GM12878 (cell line): Measurements from ENCODE around the gene PLEKHM3. TPM values are rescaled to one million over a fixed set of nuclear protein-coding genes. Genes with fewer than 3 reads are reported as not detected.
A peak's percentile ranks its signal among the peaks of the same experiment; 100 is the strongest.

Source experiments
- BMI1 ChIP-seq: fragments of 450-650 bp; IDR thresholded peaks from 2 replicates; pipeline ENCODE4 v1.6.1; 2016; ENCODE audit warnings: mild to moderate bottlenecking, moderate library complexity, borderline replicate concordance
- CEBPB ChIP-seq, 2 experiments: fragments of 150-350 bp in 1 of 2; IDR thresholded peaks; 2 replicates each; pipeline ENCODE4 v1.6.1; 2012 to 2014; ENCODE audit warnings: low read depth in 2 of 2, low read length in 2 of 2, borderline replicate concordance in 1 of 2, inconsistent platforms in 1 of 2
- CHD1 ChIP-seq: IDR thresholded peaks from 2 replicates; pipeline ENCODE4 v1.6.1; 2012; ENCODE audit warnings: low read depth, low read length, improper control_type of control experiment
- EGR1 ChIP-seq, 2 experiments: IDR thresholded peaks; 1 replicate in 1 of 2; 2 replicates in 1 of 2; pipeline ENCODE4 v1.6.1; 2011 to 2012; ENCODE audit warnings: low read depth in 2 of 2, low read length in 2 of 2, borderline replicate concordance in 1 of 2, mild to moderate bottlenecking in 1 of 2, moderate library complexity in 1 of 2
- ETV6 ChIP-seq, 2 experiments: fragments of 450-650 bp in 1 of 2; IDR thresholded peaks in 1 of 2; conservative IDR thresholded peaks in 1 of 2; 2 replicates each; pipeline ENCODE4 v1.6.1; 2014; ENCODE audit warnings: antibody characterized with exemption in 1 of 2, borderline replicate concordance in 1 of 2, low read depth in 1 of 2, mild to moderate bottlenecking in 1 of 2, moderate library complexity in 1 of 2
- HCFC1 ChIP-seq: fragments of 150-350 bp; IDR thresholded peaks from 2 replicates; pipeline ENCODE4 v1.6.1; 2014; ENCODE audit warnings: low read length
- NFYA ChIP-seq: IDR thresholded peaks from 2 replicates; pipeline ENCODE4 v1.6.1; 2011; ENCODE audit warnings: low read depth, mild to moderate bottlenecking, low read length, improper control_type of control experiment, borderline replicate concordance
- NR2F1 ChIP-seq: fragments of 450-650 bp; conservative IDR thresholded peaks from 2 replicates; pipeline ENCODE4 v1.6.1; 2017; ENCODE audit warnings: mild to moderate bottlenecking
- PAX8 ChIP-seq: fragments of 450-650 bp; IDR thresholded peaks from 2 replicates; pipeline ENCODE4 v1.6.1; 2017; ENCODE audit warnings: mild to moderate bottlenecking, moderate library complexity
- SUPT20H ChIP-seq: IDR thresholded peaks from 2 replicates; pipeline ENCODE4 v1.6.1; 2011; ENCODE audit warnings: low read depth, mild to moderate bottlenecking, low read length, moderate library complexity, borderline replicate concordance; ENCODE audit not compliant: control insufficient read depth
- ZNF24 ChIP-seq: fragments of 450-650 bp; IDR thresholded peaks from 2 replicates; pipeline ENCODE4 v1.6.1; 2017; ENCODE audit warnings: antibody characterized with exemption, mild to moderate bottlenecking
- ZZZ3 ChIP-seq: IDR thresholded peaks from 2 replicates; pipeline ENCODE4 v1.6.1; 2011; ENCODE audit warnings: low read depth; ENCODE audit not compliant: control insufficient read depth, insufficient read length
- polyA plus RNA-seq, 11 experiments: library from polyadenylated mRNA; depleted of rRNA in 4 of 11; unstranded in 6 of 11; stranded (reverse) in 5 of 11; fragments of >200 nt; fragmentation: Nextera tagmentation in 4 of 11; fragmentation: Illumina TruSeq in 1 of 11; extraction: Ambion mirVana in 4 of 11; extraction: Trizol in 1 of 11; gene quantifications; 1 replicate in 1 of 11; 2 replicates in 10 of 11; pipeline versions ENCODE4 v1.2.1 to v1.2.3, GENCODE V29; 2011 to 2016; ENCODE audit warnings: inconsistent platforms in 2 of 11, missing spikeins in 2 of 11, low read depth in 1 of 11
- total RNA-seq, 4 experiments: library from RNA; depleted of rRNA in 3 of 4; stranded (reverse); fragments of >200 nt in 3 of 4; fragmentation: Illumina TruSeq in 1 of 4; extraction: Trizol in 1 of 4; gene quantifications; 2 replicates each; pipeline versions ENCODE4 v1.2.1 to v1.2.3, GENCODE V29; 2013 to 2021
- TF ChIP-seq, protein P1 (sequence below): fragments of 450-650 bp; formaldehyde crosslinking; IDR thresholded peaks from 2 replicates; pipeline ENCODE4 v1.4.0; 2022; ENCODE audit warnings: mild to moderate bottlenecking, moderate library complexity
- TF ChIP-seq, protein P2 (sequence below): fragments of 450-650 bp; IDR thresholded peaks from 2 replicates; pipeline ENCODE4 v1.6.1; 2018; ENCODE audit warnings: mild to moderate bottlenecking, low read depth, moderate library complexity; ENCODE audit not compliant: partially characterized antibody
- TF ChIP-seq, protein P3 (sequence below): fragments of 450-650 bp; IDR thresholded peaks from 2 replicates; pipeline ENCODE4 v1.6.1; 2017; ENCODE audit warnings: antibody characterized with exemption, mild to moderate bottlenecking, moderate library complexity
- TF ChIP-seq, protein P4 (sequence below): IDR thresholded peaks from 2 replicates; pipeline ENCODE4 v1.6.1; 2011; ENCODE audit warnings: low read depth, low read length, improper control_type of control experiment, borderline replicate concordance
- TF ChIP-seq, protein P5 (sequence below): fragments of 450-650 bp; IDR thresholded peaks from 2 replicates; pipeline ENCODE4 v1.6.1; 2017; ENCODE audit warnings: mild to moderate bottlenecking, low read depth, inconsistent platforms; ENCODE audit not compliant: poor library complexity, severe bottlenecking

Gene PLEKHM3
- total and polyA plus RNA-seq, 10 of the 15 experiments (the other 5 are each of a cell fraction or from before 2014, with no cell fraction given), result 1.4 to 5.6 (median 3.0) TPM

DNA sequence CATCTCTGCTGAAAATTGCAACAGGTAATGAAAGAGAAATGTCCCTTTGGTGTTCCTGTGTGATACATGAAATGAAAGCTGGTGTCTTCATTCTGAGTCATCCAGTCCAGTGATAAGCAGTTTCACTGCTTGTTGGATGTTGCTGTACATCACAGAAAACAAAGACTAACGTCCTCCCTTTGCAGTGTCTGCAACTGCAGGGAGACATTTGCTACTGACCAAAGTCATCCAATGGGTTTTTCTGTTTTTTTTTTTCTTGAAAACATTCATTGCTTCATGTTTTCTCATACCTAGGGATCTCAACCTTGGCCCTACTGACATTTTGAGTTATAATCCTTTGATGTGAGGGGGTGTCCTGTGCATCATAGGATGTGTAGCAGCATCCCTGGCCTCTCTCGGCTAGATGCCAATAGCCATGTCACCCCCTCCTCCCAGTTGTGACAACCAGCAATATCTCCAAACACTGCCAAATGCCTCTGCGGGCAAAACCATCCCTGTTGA lies 192.0 kb downstream of the PLEKHM3 start (continued):
- TF ChIP-seq, protein P1, sequence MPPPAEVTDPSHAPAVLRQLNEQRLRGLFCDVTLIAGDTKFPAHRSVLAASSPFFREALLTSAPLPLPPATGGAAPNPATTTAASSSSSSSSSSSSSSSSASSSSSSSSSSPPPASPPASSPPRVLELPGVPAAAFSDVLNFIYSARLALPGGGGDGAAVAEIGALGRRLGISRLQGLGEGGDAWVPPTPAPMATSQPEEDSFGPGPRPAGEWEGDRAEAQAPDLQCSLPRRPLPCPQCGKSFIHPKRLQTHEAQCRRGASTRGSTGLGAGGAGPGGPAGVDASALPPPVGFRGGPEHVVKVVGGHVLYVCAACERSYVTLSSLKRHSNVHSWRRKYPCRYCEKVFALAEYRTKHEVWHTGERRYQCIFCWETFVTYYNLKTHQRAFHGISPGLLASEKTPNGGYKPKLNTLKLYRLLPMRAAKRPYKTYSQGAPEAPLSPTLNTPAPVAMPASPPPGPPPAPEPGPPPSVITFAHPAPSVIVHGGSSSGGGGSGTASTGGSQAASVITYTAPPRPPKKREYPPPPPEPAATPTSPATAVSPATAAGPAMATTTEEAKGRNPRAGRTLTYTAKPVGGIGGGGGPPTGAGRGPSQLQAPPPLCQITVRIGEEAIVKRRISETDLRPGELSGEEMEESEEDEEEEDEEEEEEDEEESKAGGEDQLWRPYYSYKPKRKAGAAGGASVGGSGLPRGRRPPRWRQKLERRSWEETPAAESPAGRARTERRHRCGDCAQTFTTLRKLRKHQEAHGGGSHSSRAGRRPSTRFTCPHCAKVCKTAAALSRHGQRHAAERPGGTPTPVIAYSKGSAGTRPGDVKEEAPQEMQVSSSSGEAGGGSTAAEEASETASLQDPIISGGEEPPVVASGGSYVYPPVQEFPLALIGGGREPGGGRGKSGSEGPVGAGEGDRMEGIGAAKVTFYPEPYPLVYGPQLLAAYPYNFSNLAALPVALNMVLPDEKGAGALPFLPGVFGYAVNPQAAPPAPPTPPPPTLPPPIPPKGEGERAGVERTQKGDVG (CRISPR knock-in tag), result no peak
- TF ChIP-seq NR2F1 (no peak), EGR1 (IDR thresholded peaks at IDR 0.05; ENCODE audit: borderline replicate concordance in 1 of 2, low read depth in 2 of 2, low read length in 2 of 2) (no peak), ETV6 (conservative IDR thresholded peaks at IDR 0.05 in 1 of 2, IDR thresholded peaks at IDR 0.05 in 1 of 2; ENCODE audit: borderline replicate concordance in 1 of 2, low read depth in 1 of 2) (peak in 1 of 2 experiments; percentile 96; a peak in 2 of 4 replicates), CHD1 (no peak), PAX8 (no peak), HCFC1 (no peak), CEBPB (IDR thresholded peaks at IDR 0.05; ENCODE audit: borderline replicate concordance in 1 of 2, low read depth in 2 of 2, low read length in 2 of 2) (no peak), SUPT20H (no peak), NFYA (no peak), BMI1 (no peak), ZZZ3 (no peak), ZNF24 (no peak)
- TF ChIP-seq, protein P2, sequence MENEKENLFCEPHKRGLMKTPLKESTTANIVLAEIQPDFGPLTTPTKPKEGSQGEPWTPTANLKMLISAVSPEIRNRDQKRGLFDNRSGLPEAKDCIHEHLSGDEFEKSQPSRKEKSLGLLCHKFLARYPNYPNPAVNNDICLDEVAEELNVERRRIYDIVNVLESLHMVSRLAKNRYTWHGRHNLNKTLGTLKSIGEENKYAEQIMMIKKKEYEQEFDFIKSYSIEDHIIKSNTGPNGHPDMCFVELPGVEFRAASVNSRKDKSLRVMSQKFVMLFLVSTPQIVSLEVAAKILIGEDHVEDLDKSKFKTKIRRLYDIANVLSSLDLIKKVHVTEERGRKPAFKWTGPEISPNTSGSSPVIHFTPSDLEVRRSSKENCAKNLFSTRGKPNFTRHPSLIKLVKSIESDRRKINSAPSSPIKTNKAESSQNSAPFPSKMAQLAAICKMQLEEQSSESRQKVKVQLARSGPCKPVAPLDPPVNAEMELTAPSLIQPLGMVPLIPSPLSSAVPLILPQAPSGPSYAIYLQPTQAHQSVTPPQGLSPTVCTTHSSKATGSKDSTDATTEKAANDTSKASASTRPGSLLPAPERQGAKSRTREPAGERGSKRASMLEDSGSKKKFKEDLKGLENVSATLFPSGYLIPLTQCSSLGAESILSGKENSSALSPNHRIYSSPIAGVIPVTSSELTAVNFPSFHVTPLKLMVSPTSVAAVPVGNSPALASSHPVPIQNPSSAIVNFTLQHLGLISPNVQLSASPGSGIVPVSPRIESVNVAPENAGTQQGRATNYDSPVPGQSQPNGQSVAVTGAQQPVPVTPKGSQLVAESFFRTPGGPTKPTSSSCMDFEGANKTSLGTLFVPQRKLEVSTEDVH, result no peak
- TF ChIP-seq, protein P3, sequence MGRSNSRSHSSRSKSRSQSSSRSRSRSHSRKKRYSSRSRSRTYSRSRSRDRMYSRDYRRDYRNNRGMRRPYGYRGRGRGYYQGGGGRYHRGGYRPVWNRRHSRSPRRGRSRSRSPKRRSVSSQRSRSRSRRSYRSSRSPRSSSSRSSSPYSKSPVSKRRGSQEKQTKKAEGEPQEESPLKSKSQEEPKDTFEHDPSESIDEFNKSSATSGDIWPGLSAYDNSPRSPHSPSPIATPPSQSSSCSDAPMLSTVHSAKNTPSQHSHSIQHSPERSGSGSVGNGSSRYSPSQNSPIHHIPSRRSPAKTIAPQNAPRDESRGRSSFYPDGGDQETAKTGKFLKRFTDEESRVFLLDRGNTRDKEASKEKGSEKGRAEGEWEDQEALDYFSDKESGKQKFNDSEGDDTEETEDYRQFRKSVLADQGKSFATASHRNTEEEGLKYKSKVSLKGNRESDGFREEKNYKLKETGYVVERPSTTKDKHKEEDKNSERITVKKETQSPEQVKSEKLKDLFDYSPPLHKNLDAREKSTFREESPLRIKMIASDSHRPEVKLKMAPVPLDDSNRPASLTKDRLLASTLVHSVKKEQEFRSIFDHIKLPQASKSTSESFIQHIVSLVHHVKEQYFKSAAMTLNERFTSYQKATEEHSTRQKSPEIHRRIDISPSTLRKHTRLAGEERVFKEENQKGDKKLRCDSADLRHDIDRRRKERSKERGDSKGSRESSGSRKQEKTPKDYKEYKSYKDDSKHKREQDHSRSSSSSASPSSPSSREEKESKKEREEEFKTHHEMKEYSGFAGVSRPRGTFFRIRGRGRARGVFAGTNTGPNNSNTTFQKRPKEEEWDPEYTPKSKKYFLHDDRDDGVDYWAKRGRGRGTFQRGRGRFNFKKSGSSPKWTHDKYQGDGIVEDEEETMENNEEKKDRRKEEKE, result no peak
- TF ChIP-seq, protein P4, sequence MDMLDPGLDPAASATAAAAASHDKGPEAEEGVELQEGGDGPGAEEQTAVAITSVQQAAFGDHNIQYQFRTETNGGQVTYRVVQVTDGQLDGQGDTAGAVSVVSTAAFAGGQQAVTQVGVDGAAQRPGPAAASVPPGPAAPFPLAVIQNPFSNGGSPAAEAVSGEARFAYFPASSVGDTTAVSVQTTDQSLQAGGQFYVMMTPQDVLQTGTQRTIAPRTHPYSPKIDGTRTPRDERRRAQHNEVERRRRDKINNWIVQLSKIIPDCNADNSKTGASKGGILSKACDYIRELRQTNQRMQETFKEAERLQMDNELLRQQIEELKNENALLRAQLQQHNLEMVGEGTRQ, result no peak
- TF ChIP-seq, protein P5, sequence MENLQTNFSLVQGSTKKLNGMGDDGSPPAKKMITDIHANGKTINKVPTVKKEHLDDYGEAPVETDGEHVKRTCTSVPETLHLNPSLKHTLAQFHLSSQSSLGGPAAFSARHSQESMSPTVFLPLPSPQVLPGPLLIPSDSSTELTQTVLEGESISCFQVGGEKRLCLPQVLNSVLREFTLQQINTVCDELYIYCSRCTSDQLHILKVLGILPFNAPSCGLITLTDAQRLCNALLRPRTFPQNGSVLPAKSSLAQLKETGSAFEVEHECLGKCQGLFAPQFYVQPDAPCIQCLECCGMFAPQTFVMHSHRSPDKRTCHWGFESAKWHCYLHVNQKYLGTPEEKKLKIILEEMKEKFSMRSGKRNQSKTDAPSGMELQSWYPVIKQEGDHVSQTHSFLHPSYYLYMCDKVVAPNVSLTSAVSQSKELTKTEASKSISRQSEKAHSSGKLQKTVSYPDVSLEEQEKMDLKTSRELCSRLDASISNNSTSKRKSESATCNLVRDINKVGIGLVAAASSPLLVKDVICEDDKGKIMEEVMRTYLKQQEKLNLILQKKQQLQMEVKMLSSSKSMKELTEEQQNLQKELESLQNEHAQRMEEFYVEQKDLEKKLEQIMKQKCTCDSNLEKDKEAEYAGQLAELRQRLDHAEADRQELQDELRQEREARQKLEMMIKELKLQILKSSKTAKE, result no peak
